ENCODE measurements around the gene SPNS2. TPM values are rescaled to one million over a fixed set of nuclear protein-coding genes. Genes with fewer than 3 reads are reported as not detected.

SPNS2 gene
- total RNA-seq, 1 donor from 2014 or later = 73.0 TPM

GRCh38 chr17:4545217-4545951, 46.7 kb downstream of the SPNS2 start:
- Mint-ChIP-seq H3K36me3 (ENCODE audit: unreplicated experiment) (no peaks in the 10 kb centered on the region), H3K4me1 (ENCODE audit: low read depth, unreplicated experiment) (peaks cover 3% of the 10 kb centered on the region), H3K9me3 (ENCODE audit: unreplicated experiment) (no peaks in the 10 kb centered on the region), H3K27ac (ENCODE audit: unreplicated experiment) (no peak overlapping the region), H3K27me3 (ENCODE audit: unreplicated experiment) (no peaks in the 10 kb centered on the region), H3K4me3 (ENCODE audit: unreplicated experiment) (no peak overlapping the region)
- no peak for TF ChIP-seq CTCF (IDR thresholded peaks at IDR 0.05; ENCODE audit: partially characterized antibody, unreplicated experiment)
- no peak for DNase-seq

GRCh38 chr17:4547118-4547906, 48.6 kb downstream of the SPNS2 start:
- TF ChIP-seq CTCF (IDR thresholded peaks at IDR 0.05; ENCODE audit: partially characterized antibody, unreplicated experiment) = no peak
- Mint-ChIP-seq H3K9me3 (ENCODE audit: unreplicated experiment) (no peaks in the 10 kb centered on the region), H3K4me3 (ENCODE audit: unreplicated experiment) (no peak overlapping the region), H3K27me3 (ENCODE audit: unreplicated experiment) (no peaks in the 10 kb centered on the region), H3K27ac (ENCODE audit: unreplicated experiment) (no peak overlapping the region), H3K4me1 (ENCODE audit: low read depth, unreplicated experiment) (peaks cover 3% of the 10 kb centered on the region), H3K36me3 (ENCODE audit: unreplicated experiment) (no peaks in the 10 kb centered on the region)
- DNase-seq = no peak

- no peak overlapping the region for H3K4me3 Mint-ChIP-seq (ENCODE audit: unreplicated experiment)
- no peaks in the 10 kb centered on the region for H3K9me3 Mint-ChIP-seq (ENCODE audit: unreplicated experiment)
- TF ChIP-seq CTCF (IDR thresholded peaks at IDR 0.05; ENCODE audit: partially characterized antibody, unreplicated experiment) = no peak
- H3K4me1 Mint-ChIP-seq (ENCODE audit: low read depth, unreplicated experiment) = peaks cover 3% of the 10 kb centered on the region
- no peak for DNase-seq
- H3K36me3 Mint-ChIP-seq (ENCODE audit: unreplicated experiment) = no peaks in the 10 kb centered on the region
- no peaks in the 10 kb centered on the region for H3K27me3 Mint-ChIP-seq (ENCODE audit: unreplicated experiment)
- no peak overlapping the region for H3K27ac Mint-ChIP-seq (ENCODE audit: unreplicated experiment)
Observed at GRCh38 chr17:4548061-4548461, 49.4 kb downstream of the SPNS2 start.

GRCh38 chr17:4548721-4549531, 50.2 kb downstream of the SPNS2 start:
- no peaks in the 10 kb centered on the region for H3K9me3 Mint-ChIP-seq (ENCODE audit: unreplicated experiment)
- no peaks in the 10 kb centered on the region for H3K27me3 Mint-ChIP-seq (ENCODE audit: unreplicated experiment)
- TF ChIP-seq CTCF (IDR thresholded peaks at IDR 0.05; ENCODE audit: partially characterized antibody, unreplicated experiment) = no peak
- no peaks in the 10 kb centered on the region for H3K36me3 Mint-ChIP-seq (ENCODE audit: unreplicated experiment)
- DNase-seq = no peak
- no peak overlapping the region for H3K4me3 Mint-ChIP-seq (ENCODE audit: unreplicated experiment)
- H3K27ac Mint-ChIP-seq (ENCODE audit: unreplicated experiment) = no peak overlapping the region
- peaks cover 3% of the 10 kb centered on the region for H3K4me1 Mint-ChIP-seq (ENCODE audit: low read depth, unreplicated experiment)

Measured in glutamatergic neuron (in vitro differentiated cells).